GM19238 (cell line): Measurements from ENCODE around the gene RAD9B.
"Not testable (repeated sequence)": the region's sequence is repeated elsewhere in the genome, so short reads cannot be mapped to it uniquely, and the experiment has no call there.

Experiments used
- DNase-seq: peaks from one replicate; pipeline ENCODE4 v3.0.0; 2011; ENCODE audit warnings: low spot score; ENCODE audit not compliant: insufficient read length

Gene RAD9B

DNA sequence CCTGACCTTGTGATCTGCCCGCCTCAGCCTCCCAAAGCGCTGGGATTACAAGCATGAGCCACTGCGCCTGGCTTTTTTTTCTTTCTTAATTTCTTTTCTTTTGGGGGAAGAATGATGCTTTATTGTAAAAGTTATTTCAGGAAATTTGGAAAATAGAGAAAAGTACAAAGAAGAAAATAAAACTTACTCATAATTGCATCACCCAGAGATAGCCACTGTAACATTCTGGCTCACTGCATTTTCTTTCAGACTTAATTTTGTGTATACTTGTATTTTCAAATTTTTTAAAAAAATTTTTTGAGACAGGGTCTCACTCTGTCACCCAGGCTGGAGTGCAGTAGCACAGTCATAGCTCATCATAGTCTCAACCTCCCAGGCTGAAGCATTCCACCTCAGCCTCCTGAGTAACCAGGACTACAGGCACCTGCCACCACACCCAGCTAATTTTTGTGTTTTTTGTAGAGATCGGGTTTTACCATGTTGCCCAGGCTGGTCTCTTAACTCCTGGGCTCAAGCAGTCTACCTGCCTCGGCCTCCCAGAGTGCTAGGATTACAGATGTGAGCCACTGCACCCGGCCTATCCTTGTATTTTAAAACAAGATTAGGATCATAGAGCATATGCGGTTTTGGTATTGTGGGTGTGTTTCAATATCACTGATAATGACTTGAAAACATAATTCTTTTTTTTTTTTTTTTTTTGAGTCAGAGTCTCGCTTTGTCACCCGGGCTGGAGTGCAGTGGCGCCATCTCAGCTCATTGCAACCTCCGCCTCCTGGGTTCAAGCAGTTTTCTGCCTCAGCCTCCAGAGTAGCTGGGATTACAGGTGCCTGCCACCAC is 19.0 kb downstream of the RAD9B start:
- DNase-seq, result not testable (repeated sequence)

DNA sequence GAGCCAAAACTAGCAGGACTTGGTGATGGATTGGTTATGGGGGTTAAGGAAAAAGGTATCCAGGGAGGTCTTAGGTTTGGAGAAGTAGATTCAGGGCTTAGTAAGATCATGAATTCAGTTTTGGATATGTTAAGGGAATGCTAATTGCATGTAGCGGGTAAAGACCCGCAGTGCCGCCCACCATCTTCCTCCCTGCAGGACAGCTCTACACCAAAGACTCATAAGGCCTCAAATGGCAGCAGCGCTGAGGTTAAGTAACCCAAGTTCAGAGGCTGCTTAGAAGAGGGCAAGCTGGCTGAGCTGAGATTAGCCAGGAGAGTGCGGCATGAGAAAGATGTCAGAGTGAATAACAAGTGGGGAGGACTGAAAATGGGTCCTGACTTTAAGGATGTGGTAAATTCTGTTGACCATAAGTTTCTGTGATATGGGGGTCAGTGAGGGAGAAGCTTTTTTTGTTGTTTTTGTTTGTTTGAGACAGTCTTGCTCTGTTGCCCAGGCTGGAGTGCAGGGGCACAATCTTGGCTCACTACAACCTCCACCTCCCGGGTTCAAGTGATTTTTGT is 26.2 kb downstream of the RAD9B start:
- DNase-seq, result no peak

DNA sequence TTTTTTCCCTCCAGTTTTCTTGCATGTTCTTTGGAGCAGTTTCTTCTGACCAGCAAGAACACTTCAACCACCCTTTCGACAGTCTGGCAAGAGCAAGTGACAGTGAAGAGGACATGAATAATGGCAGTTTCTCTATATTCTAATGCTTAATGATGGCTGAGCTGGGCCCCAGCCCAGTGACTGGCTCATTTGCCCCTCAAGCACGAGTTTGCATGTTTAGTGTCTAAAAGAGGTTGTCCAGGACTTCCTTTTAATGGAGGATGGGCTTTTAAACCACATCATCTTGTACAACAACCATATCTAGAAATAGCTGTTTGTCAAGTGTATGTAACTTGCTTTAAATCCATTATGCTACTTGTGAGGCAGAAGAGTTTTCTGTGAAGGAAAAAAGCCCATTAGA is 28.4 kb downstream of the RAD9B start:
- DNase-seq, result no peak

DNA sequence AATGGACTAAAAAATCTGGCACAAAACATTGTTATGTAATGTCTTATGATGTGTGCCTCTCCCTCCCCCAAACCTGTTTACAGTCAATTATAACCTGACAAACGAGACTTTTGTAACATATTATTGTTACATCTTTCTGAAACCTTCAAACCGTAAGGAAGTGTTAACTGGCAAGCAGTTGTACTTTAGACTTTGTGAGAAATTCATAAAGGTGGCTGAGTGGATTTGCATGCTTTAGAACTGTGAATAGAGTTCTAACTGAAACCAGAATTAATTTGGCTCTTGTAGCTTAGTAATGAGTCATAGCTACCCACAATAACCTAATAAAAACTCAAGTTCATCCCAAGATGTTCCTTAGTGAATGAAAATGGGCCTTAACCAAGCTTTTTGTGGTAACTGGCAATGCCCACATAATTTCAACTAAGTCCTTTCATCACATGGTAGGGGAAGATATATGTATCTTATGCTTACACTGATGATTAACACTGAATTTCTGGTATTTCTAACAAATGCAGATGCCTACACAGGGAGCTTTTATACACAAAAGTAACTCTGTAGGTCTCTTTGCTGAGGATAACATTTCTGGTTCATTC is 29.7 kb downstream of the RAD9B start:
- peak; percentile 40 for DNase-seq

DNA sequence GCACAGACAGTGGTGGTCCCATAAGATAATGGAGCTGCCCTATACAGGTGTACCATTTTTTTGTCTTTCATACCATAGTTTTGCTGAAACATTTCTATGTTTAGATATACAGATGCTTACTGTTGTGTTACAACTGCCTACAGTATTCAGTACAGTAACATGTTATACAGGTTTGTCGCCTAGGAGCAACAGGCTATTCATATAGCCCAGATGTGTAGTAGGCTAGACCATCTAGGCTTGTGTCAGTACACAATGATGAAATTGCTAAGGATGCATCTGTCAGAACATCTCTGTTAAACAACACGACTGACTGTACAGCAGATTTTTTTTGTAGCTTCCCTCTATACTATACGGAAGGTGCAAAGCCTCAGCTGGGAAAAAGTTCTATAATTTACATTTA is 30.5 kb downstream of the RAD9B start:
- no peak for DNase-seq

DNA sequence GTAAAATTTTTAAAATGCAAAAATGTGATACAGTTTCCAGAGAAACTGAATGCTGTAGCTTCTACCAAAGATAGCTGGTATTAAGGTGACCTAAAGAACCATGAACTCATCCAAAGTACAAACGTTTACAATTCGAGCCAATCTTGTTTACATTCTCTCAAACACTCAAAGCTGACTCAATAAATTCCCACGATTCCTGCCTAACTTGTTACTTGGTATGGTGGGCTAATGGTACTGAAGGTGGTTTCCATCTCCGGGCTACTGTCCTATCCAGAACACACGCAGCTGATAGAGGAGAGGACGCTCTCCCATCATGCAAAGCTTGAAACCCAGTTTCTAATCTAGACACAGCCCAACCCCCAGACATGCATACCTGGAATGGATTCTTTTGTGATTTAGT is 31.5 kb downstream of the RAD9B start:
- DNase-seq, result no peak

DNA sequence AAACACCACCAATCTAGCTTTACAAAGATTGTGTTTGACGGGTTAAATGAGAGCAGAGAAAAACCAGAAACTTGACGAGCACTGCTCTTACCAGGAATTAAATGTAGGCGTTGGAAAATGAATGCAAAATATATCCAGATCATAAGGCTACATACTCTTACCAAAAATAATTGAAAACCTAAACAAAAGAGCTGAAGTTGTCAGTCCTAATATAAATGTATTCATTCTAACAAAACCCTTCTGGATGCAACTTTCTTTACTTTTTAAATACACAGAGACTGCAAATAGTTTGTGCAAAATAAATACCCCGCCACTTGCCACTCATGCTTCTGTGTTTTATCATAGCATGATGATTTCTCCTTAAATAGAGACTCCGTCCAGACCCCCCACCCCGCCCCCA is 32.7 kb downstream of the RAD9B start:
- no peak for DNase-seq

DNA sequence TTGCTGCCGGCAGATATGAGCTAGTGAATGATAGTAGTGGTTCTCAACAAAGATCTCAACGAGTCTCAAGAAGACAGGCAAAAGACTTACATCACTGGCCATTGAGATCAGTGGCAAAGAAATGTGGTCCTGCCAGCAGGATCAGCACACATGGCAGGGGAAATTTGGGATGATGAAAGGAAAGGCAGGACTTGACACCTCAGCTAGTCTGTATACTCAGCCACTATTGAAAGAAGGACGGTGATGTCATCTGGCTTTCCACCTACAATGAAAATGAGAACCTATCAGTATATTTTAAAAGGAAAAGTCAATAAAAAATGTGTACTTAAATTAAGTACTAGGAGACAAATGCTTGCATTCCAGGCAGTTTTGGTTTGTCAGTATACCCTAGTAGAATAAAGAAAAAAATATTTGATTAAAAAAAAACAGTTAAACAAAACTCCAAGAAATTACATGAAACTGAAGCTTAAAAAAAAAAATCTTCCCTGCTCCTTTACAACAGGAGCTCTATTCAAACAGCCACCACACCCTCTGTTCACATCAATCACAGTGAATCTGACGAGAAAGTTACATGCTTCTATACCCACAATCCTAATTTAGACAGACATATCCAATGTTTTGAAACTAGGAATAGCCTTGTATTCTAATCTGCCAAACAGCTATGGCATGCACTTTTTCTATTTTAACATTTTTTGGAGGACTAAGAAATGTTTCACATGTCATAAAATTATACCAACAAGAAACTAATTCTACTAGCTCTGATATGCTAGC is 34.9 kb downstream of the RAD9B start:
- DNase-seq, result no peak

DNA sequence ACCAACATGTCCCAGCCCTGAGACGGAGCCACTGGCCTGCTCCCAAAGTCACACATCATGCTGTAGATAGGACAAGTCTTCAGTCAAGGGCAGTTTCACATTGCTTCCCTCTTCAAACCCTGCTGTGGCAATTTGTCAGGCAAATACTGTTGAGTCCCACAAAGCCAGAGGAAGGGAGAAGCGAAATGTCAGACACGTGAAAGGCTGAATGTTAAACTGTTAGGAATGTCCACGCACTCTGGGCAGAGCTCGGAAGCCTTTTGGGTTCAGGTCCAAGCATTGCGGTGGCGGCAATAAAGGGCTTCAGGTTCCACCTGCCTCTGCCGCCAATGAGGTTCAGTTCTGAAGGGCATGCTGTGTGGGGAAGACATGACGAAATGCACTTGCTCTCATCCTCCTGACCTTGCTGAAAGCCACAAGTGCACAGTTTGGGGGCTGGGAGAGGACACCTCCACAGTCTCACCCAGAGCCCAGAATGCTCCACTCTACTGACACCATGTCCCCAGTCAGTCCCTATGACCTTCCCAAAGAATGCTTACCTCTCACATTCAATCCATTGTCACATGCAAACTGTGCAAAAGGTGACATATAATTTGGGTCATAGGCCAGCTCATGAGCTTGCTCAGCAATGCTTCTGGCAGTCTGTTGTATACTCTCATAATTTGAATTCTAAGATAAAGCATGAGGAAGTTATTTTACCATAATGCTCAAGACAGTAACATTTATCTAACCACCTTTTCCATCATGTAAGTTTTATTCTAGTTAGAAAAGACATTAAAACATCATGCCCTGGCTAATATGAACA is 35.7 kb downstream of the RAD9B start:
- DNase-seq, result no peak

DNA sequence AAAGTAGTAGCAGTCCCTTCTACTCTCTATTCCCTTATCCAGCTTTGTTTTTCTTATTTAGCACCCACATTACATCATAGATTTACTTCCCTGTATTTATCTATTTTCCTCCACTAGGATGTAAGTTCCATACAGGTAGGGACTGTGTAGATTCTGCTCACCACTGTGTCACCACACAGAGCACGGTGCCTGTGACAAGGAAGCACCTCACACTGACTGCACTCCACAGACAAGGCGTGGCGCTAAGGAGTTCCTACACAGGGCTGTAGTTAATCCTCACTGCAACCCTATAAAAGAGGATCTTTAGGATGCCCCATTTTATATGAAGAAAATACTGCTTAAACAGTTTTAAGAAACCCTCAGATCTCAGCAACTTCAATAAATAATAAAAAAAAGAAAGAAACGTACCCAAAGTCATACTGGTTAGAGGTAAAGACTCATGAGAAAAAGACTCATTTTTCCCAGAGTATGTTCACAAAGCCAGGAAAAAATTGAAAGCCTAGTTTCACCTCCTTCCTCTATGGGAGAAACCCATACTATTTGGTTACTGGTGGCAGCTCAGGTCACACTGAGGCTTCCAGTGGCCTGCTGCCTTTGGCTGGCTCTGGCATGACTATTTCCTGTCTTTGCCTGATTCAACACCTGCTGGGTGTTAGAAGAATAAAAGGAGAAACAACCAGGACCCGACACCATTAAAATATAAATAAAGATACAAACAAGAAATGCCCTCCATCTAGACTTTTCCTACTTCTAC is 36.9 kb downstream of the RAD9B start:
- no peak for DNase-seq

DNA sequence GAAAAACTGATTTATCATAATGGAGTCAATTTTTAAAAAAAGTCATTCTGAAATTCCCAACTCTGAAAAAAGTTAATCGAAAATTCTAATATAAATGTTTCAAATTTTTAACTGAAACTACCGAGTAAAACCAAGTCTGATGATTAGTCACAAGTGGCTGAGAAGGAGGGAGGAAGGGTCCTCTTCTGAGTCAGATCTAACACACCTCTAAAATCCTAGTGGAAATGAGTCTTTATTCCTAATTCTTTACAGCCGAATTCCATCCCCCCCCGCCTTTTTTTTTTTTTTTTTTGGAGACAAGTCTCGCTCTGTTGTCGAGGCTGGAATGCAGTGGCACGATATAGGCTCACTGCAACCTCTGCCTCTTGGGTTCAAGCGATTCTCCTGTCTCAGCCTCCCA is 37.9 kb downstream of the RAD9B start:
- no peak for DNase-seq

DNA sequence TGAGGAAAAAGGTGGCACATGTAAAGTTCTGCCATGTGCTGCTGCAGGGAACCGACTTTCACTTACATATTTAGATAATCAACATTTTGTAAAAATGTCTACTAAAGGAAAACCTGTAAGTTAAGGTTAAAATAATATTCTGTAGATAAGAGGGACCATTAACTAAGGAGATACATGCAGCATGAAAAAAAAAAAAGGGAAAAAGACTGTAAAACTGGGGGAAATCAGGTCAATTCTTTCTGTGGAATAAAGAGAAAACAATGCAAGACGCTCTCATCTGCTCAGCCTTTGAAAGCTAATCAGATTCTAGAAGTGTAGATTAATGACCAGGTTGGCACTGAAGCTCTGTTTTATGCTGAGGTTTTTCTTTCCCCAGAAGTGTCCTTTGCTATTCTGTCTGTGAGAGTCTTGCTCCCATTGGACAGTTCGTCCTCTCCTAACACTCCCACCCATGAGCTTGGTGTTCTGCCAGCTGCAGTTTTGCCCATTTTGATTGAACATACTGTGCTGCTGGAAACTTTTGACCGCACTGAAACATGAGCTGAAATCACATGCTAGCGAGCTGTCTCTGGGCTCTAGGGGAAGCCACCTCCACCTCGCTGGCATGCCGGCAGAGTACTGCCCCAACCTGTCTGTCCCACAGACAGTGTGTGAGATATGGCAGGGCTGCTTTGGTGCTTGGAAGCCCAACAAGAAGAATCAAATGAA is 41.3 kb downstream of the RAD9B start:
- no peak for DNase-seq

DNA sequence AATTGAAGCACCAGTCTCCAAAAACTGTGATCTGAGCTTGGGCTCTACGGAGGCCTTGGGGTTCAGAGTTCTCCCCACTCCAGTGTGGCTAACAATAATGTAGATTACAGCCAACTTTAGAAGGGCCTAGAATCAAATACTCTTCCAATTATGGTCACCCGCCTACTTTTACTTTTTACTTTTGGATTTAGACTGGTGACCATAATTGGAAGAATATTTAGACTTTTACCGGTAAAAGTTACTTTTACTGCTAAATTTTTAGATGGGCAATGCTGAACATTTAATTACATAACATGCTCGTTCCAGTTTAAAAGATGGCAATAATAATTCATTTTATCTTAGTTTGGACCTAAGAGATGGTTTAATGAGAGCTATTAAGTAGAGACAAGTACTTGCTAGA is 41.8 kb downstream of the RAD9B start:
- DNase-seq, result no peak

DNA sequence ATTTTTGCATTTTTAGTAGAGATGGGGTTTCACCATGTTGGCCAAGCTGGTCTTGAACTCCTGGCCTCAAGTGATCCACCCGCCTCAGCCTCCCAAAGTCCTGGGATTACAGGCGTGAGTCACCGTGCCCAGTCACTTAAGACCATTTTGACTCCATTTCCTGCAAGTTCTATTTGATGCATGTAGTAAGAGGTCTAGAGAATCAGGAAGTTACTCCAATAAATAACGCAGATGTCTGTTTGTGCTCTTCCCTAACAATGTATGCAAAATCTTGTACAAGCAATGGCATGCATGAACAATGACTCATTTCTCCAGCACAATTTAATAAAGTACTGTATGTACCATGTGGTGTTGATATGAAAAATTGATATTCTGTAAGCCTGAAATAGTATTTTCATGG is 43.1 kb downstream of the RAD9B start:
- DNase-seq, result not testable (repeated sequence)

DNA sequence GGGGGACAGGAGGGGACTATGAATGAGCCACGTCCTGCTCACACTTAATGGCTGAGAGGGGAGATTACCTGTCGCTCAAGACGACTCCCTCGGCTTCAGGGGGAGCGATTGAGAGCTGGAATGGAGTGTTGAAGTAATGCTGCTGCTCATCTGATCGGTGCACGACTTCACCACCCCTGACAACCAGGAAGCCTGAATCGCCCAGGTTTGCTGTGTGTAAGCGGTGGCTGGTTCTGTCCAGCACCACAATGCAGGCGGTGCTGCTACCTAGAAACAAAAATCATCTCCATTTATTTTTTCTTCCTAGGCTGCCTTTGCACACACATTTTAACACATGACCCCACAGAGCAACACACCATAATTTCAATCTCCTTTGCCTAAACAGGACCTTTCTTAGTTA is 43.7 kb downstream of the RAD9B start:
- DNase-seq, result no peak

DNA sequence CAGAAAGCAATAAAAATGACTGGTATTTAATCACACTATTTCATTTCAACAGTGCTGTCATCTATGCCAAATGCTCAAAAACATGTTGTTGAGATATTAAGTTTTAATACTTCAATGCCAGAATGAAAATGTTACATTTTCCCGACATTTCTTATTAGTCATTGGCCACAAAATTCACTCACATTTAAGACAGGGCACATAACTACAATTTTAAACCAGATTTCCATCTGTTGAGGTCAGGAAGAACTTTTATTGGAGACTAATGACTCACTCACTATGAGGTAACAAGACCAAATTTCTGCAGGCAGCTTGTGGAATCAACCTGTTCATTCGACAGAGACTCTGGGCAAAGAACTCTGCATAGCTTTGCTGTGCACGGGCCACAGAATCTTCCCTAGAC is 44.2 kb downstream of the RAD9B start:
- no peak for DNase-seq

DNA sequence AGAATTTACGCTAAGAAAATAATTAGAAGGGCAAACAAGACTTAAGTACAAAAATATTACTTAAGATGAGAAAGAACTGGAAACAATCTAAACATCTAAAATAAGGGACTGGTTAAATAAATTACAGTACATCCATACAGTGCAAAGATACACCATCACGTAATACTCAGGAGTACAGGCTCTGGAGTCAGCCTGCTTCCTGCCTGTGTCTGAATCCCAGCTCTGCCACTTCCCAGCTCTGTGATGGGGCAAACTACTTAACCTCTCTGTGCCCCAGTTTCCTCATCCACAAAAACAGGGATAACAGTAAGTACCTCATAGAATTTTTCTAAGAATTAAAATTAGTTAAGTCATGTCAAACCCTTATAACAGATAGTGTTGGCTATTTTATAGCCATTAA is 45.0 kb downstream of the RAD9B start:
- no peak for DNase-seq

DNA sequence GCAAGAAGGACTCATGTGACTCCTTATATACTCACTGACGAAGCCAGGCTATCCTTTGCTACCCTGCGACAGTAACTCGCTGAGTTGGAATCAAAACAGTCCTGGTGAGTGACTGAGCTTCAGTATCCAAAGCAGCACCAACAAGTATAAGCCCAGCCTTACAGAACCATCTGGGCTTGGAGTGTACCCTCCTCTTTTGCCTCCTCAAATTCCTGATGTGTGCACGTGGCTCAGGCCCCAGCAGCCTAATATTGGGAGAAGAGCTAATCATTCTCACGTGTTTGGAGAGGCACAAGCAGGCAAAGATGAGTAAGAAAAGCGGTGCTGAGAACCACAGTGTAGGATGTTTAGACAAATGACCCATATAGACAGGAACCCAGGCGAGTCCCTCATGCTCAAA is 46.5 kb downstream of the RAD9B start:
- no peak for DNase-seq

DNA sequence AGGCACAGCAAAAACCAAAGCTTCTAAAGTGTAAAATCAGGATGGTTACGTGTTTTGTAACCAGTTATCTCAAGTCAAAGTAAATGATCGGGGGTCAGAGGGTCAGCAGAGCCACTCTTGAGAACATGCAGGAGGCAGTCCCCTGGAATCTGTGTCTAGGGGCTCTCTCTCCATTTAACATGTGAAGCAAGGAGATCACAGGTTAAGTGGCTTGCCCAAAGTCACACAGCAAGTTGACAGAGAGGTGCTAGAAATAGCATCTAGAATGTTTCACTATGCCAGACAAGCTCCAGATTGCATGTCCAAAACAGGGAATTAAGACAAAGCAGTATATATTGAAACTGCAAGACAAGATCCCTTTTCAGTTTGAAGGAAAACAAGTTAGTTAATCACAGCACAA is 47.6 kb downstream of the RAD9B start:
- no peak for DNase-seq

DNA sequence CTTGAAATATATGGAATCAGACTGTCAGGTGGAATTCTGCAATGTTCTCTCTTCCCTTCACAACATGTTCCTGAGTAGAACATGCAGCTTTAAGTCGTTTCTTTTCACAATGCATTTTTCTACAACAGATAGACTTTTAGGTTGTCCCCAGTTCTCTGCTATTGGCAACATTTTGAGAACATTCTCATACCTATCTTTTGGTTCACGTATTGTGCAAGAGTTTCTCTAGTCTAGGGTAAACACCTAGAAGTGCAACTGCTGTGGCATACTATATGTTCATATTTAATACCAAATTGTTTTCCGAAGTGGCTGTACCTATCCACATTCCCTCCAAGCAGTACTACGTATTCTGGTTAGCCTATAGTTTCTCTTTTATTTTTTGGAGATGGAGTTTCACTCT is 48.9 kb downstream of the RAD9B start:
- no peak for DNase-seq
